HG03060 (cell line): ENCODE results near the gene RABAC1.

ENCODE experiments used
- ATAC-seq: cut with Tn5 transposase; IDR thresholded peaks from one replicate; pipeline ENCODE4 v1.9.1; 2021; ENCODE audit warnings: low read depth, moderate number of reproducible peaks; ENCODE audit not compliant: unreplicated experiment

RABAC1 gene

GRCh38 chr19:41990615-41991014 lies 31.5 kb upstream of the RABAC1 start:
- no peak for ATAC-seq

- ATAC-seq, result no peak
Measured at GRCh38 chr19:41990028-41990427, 30.9 kb upstream of the RABAC1 start.

- ATAC-seq, result no peak
Measured at GRCh38 chr19:41988947-41989346, 29.8 kb upstream of the RABAC1 start.

- no peak for ATAC-seq
Measured at GRCh38 chr19:41987141-41987860, 28.2 kb upstream of the RABAC1 start.

- no peak for ATAC-seq
Measured at GRCh38 chr19:41984961-41985360, 25.8 kb upstream of the RABAC1 start.

GRCh38 chr19:41981724-41982123 lies 22.6 kb upstream of the RABAC1 start:
- no peak for ATAC-seq

GRCh38 chr19:41978470-41978869 lies 19.3 kb upstream of the RABAC1 start:
- ATAC-seq, result no peak

GRCh38 chr19:41977916-41978315 lies 18.8 kb upstream of the RABAC1 start:
- ATAC-seq, result no peak

- no peak for ATAC-seq
Measured at GRCh38 chr19:41974652-41975051, 15.5 kb upstream of the RABAC1 start.

- ATAC-seq, result no peak
Measured at GRCh38 chr19:41971363-41971762, 12.2 kb upstream of the RABAC1 start.

- no peak for ATAC-seq
Measured at GRCh38 chr19:41969772-41970458, 10.8 kb upstream of the RABAC1 start.

- ATAC-seq, result no peak
Measured at GRCh38 chr19:41968751-41969595, 9.9 kb upstream of the RABAC1 start.

- ATAC-seq, result no peak
Measured at GRCh38 chr19:41967054-41967783, 8.1 kb upstream of the RABAC1 start.

GRCh38 chr19:41965106-41965505 lies 6.0 kb upstream of the RABAC1 start:
- ATAC-seq, result no peak

- ATAC-seq, result no peak
Measured at GRCh38 chr19:41960973-41961372, 1.9 kb upstream of the RABAC1 start.

- ATAC-seq, result no peak
Measured at GRCh38 chr19:41958367-41959055, 610 bp downstream of the RABAC1 start.

GRCh38 chr19:41957838-41958366 lies 1.2 kb downstream of the RABAC1 start:
- ATAC-seq, result no peak

- no peak for ATAC-seq
Measured at GRCh38 chr19:41957161-41957837, 1.8 kb downstream of the RABAC1 start.

- ATAC-seq, result no peak
Measured at GRCh38 chr19:41956621-41957020, 2.5 kb downstream of the RABAC1 start.
